Stimulated activated CD4-positive, alpha-beta T cell treated with anti-CD3 and anti-CD28 coated beads, Interleukin-2, amount 100 ng/mL, for 4 hours (primary cell): ENCODE results near the gene DBH.
"Not testable (repeated sequence)": the region's sequence is repeated elsewhere in the genome, so short reads cannot be mapped to it uniquely, and the experiment has no call there.

Experiments used
- DNase-seq: peaks from one replicate; pipeline ENCODE4 v3.0.0-alpha.2; 2020; ENCODE audit warnings: low read depth

Gene DBH

DNA sequence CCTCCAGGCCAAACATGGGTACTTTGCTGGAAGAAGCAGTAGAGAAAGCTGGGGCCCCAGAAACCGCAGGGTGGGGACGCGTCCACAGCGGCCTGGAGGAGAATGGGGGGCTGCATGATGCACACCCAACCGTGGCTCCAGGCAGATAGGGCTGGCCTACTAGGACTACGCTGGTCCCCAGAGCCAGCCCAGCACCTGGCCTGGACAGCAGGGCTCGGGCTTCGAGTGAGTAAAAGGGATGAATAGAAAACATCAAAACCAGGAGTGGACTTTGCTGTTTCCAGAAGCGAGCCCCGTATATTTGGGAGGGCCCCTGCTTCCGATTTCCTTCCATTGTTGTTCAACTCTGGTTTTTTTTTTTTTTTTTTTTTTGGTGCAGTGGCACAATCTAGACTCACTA, 30.7 kb downstream of the DBH start:
- DNase-seq = no peak

DNA sequence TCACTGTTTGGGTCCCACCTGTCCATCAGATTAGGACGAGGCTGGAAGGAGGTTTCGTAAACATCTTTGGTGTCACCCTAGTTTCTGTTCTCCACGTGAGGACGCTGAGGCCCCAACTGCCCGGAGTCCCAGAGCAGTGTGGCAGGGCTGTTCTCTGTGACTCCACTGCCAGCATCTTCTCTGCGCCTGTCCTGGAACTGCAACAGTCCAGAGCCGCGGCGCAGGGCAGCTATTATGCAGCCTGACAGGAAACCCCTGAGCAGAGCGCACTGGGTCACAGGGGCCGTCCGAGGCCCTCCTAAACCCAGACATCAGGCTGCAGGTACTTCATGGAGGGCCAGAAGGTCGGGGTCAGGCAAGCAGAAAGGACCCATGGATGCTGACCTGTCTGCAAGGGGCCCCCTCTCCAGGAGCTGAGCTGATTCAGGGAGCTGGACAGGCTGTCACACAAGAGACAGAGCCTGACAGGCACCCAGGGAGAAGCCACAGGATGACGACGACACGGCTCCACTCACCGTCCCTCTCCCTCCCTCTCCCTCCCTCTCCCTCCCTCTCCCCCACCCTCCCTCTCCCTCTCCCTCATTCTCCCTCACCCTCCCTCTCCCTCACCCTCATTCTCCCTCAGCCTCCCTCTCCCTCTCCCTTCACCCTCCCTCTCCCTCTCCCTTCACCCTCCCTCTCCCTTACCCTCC, 31.7 kb downstream of the DBH start:
- DNase-seq = no peak

DNA sequence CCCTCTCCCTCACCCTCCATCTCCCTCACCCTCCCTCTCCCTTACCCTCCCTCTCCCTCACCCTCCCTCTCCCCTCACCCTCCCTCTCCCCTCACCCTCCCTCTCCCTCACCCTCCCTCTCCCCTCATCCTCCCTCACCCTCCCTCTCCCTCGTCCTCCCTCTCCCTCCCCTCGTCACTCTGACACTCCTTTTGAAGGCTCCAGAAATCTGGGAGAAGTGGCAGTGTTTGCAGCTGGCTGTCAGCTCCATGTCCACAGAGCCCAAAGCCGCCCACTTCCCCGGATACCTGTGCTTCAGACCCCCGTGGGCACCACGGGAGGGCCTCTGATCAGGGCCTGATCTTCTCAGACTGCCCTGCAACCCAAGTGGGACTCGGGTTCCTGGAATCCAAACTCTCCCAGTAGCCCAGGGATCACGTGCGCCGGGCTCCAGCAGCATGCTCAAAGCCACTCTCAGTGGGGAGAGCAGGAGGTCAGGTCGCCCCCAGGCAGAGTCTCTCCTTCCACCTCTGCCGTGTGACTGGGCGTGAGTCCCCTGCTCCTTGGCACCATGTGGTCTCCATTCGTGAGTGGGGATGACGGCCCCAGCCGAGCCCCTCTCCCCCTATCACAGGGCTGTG, 33.1 kb downstream of the DBH start:
- no peak for DNase-seq

DNA sequence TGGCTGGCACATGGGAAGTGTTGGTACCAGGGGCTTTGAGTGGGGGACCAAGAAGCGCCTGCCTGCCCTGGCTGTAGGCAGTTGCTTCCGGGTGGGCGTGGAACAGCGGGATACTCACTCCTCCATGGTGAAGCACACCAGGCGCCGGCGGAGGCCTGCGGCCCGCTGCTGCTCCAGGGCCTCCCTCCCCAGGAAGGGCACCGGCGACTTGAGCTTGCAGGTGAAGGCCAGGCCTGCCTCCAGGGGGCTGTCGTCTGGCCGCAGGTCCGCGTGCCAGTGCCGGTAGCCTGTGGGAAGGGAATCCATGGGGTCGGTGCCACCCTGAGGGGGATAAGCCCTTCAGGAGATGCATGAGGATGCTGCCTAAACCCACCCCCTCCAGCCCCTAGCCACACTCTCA, 34.3 kb downstream of the DBH start:
- no peak for DNase-seq

DNA sequence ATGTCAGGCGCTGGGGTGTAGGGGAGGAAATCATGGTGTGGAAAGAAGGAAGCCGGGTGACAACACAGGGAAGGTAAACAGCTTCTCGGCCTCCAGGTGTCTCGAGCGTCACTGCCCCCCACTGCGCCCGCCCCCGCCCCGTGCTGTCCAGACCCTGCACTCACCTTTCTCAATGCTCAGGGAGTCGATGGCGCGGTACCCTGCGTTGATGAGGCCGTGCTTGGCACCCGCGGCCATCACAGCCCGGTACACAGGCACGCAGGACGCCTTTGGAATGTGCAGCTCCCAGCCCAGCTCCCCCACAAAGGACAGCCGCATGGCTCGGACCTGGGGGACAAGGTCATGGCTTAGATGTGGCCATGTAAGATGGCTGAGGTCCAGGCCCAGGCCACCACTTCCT, 35.2 kb downstream of the DBH start:
- no peak for DNase-seq

DNA sequence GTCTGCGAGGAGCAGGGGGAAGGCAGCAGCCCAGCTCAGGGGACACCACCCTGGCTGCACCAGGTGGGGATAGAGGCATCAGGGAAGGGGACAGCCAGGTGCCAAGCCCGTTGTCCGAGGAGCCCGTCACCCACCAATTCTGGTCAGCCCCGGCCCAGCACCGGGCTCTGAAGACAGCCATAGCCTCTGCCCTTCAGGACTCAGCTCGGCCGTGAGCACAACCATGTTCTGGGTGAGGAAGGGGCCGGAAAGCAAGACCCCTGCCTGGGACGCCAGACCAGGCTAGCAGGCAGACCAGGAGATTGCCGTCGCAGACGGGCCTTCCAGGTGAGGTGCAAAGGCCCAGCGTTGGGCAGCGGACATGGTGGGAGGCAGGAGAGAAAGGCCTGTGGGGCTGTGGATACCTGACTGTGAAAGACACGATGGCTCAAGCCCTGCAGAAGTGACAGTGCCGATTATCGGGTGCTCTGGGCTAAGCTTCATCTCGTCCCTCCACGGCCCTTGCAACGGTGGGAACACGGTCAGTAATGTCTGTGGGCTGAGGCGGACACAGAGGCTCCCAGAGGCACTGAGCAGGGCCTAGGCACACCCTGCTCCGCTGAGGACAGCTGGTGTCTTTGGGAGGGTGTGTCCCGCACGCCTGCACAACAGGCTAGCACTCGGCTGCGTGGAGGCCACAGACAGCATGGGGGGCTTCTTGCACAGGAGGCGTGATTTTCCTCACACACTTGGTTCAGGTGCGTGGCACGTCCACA, 36.5 kb downstream of the DBH start:
- DNase-seq = no peak

DNA sequence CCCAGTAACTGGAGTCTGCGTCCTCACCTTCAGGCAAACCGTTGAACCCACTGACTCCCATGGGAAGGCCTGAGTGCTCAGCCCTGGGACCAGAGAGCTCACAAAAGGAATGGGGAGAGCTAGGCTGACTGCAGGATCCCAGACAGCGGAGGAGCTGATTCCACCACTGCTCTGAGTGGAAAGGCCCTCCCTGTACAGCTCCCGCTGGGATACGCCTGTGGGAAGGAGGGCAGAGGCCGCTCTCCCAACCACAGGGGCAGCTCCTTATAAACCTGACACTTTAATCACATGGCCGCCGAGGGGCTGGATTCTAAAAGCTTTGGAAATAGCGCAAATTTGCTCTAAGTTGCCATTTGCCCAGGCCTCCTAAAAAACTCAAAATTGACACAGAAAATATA, 37.1 kb downstream of the DBH start:
- no peak for DNase-seq

DNA sequence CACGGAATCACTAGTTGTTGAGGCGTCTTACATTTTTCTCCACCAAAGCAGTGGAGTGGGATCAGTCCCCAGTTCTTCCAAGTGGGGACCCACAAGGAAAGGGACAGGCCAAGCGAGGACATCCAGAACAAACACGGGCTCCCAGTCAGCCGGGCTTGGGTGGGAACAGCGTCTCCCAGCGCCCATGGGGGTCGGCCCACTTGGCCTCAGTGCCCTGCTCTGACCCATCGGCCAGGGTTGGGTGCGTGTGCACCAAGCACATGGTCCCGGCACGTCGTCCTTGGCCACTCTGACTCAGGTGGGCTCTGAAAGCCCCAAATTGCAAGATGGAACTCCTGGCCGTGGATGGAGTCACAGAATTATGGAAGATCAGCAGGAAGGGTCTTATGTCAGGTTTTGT, 37.9 kb downstream of the DBH start:
- no peak for DNase-seq

DNA sequence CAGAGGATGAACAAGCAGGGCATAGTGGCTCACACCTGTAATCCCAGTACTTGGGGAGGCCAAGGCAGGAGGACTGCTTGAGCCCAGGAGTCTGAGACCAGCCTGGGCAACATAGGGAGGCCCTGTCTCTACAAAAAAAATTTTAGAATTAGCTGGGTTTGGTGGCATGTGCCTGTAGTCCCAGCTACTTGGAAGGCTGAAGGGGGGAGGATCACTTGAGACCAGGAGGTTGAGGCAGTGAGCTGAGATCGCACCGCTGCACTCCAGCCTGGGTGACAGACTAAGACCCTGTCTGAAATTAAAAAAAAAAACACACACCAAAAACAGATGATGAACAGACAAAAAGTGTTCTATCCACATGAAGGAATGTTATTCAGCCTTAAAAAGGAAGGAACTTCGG, 39.6 kb downstream of the DBH start:
- DNase-seq = not testable (repeated sequence)

DNA sequence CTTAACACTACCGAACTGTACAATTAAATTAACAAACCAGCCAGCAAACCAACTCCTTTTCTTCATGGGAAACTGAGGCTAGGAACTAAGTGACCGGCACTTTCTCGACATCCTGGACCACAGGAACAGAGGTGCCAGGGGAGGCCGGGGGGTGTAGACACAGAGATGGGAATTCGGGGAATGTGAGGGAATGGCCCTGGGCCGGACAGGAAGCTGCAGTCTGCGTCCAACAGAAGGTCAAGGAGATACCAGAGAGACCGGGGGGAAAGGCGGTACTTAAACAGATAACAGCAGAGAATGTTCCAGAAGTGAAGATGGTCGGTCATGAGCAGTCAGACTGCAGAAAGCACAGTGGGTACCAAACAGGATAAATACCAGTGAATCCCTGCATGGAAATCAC, 40.3 kb downstream of the DBH start:
- DNase-seq = no peak

DNA sequence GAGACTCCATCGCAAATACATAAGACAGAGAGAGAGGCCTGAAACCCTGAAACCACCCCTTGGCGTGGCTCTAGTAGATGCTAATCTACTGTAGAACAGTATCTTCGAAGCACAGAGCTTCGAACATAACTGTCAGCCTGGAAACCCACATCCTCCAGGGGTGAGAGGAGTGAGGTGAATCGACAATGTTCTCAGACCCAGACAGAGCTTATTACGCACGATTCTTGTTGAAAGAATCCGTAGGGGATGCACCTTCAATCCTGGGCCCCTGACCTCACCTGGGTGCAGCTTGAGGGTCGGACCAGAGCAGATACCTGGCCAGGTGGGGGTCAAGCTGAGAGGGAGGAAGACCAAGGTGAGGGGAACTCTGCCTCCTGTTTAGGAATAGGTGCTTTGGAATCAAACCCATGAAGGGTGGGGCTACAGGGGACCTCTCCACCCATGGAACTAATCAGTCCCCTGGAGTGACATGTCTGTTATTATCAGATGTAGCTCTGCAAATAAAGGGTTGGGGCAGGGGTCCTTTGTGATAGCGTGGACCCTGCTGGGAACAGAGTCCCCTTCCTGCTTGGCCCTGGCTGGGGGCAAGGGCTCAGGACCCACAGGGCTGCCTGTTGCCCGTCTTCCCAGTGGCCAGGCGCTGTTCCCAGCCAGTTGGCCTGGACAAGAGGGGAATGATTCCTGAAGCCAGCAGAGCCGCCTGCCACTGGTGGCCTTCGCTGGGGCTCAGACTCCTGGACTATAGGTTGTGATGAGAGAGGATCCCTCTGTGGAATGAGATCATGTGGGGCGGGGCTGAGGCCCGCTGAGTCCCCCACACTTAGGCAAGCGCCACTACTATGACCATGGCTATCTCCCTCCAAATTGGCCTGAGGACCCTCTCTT, 41.2 kb downstream of the DBH start:
- peak; percentile 26 for DNase-seq

DNA sequence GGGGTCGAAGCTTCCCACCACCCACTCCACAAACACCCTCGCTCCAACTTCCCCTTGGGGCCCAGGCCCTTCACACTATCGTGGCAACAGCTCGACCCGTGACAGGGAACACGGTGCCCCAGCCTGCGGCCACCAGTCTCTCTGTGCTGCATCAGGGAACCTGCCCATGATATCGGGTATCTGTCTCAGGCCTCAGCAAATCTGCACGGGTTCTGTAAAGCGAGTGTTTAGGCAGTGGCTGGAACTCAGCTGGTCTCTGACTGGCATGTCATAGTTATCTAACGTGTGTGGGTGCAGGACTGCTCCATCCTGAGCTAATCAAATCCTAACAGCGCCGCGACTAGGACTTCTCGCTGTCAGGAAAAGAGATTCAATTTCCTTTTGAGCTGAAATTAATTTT, 42.9 kb downstream of the DBH start:
- no peak for DNase-seq

DNA sequence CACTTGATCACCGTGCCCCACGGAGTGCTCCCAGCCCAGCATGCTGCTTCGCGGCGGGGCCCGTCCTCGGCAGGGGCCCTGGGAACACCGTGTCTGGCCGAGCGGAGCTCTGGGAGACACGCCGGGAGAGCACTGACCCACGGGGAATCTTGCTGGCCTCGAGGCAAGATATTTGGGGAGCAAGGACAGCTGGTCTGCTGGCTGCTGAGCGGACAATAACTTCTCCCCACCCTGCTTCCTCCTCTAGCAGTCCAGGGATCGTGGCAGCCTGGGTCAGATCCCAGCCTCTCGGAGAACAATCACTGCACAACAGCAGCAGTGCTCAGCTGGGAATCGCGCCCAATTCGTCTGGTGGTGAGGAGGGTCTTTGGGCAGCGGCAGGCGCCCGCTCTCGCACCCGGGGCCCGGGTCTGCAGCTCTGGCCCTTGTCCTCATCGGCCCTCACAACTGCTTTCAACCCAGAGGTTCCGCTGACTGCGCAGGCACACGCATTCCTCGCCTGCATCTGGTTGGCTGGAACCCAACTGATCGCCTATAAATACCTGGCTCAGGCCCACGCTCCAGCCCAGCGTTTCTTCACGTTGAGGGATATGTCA, 43.4 kb downstream of the DBH start:
- DNase-seq = no peak

DNA sequence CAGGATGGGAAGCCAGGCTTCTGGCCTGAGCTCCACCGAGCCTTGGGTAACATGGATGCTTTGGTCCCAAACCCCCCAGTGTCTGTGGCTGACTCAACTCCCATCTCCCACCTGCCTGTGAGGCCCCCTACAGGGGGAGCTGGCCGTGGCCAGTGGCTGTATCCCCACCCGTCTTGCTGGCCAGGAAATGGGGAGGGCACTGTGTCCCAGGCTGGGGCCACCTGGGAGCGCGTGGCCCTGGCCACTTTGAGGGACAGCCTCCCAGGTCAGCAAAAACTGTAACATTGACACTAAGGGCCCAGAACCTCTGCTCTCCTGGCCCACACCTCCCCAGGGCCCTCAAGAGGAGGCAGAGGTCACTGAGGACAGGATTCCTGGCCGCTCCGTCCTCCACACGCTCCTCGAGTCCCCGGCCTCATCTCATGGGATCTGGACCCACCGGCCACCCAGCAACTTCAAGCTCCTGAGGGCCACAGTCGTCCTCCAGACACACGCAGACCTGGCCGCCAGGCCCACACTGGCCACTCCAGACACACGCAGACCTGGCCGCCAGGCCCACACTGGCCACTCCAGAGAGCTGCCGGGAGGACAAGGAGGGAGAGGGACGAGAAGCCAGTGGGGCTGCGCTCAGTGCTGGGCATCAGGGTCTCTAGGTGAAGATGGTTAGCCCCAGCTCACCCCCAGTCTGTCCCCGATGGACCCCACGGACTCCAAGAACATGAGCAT, 44.2 kb downstream of the DBH start:
- no peak for DNase-seq

DNA sequence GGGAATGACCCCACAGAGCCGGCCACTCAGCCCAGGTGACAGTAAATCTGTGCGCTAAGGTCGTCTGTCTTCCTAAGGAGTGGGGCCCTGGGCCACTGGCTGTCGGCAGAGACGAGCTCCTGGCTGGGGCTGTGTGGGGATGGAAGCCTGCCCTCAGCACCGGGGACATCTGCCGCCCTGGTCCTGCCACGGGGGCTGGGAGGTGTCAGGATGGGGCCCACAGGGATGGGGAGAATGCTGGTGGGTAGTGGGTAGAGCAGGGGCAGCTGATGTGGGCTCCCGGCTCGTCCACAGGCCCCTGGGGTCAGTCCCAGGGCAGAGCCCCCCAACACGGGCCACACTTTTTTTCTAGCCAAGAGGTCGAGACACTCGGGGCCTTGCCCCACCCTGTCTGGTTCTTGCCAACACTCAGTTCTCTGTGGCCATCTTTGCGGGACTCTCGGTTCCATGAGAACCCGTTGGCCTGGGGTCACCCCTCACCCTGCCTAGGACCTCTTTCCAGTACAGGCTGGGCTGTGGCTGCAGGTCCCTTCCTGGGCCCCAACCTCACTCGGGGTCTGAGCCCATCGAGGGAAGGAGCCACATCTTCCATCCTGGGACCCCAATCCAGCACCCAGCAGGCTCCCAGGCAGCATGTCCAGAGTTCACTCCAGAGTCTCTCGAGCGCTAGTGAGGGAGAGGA, 45.0 kb downstream of the DBH start:
- no peak for DNase-seq

DNA sequence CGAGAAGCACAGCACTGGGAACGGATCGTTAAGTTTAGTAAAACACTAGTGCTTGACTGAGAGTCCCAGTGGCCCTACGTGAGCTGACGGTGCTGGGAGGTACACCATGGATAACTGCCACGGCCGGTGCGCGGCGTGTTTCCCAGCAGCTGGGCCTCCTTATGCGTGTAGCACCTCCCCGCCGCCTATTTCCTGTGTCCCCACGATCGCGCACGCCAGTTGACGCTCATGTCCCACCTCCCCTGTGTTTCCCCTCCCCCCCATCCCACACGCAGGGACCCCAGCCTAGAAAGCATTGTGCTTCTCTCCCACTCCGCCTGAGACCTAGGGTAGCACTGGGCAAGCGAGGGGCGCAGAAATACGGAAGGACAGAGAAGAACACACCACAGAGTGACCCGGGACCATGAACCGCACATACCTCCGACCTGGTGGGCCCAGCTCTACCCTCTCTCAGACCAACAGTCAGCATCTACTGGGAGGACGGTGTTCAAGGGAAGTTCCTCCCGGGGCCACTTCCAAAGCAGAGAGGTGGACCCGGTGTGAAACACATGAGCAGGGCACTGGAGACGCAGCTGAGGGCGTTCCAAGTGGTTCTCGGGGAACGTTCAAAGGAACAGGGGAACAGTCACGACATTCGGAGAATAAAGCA, 45.6 kb downstream of the DBH start:
- no peak for DNase-seq

DNA sequence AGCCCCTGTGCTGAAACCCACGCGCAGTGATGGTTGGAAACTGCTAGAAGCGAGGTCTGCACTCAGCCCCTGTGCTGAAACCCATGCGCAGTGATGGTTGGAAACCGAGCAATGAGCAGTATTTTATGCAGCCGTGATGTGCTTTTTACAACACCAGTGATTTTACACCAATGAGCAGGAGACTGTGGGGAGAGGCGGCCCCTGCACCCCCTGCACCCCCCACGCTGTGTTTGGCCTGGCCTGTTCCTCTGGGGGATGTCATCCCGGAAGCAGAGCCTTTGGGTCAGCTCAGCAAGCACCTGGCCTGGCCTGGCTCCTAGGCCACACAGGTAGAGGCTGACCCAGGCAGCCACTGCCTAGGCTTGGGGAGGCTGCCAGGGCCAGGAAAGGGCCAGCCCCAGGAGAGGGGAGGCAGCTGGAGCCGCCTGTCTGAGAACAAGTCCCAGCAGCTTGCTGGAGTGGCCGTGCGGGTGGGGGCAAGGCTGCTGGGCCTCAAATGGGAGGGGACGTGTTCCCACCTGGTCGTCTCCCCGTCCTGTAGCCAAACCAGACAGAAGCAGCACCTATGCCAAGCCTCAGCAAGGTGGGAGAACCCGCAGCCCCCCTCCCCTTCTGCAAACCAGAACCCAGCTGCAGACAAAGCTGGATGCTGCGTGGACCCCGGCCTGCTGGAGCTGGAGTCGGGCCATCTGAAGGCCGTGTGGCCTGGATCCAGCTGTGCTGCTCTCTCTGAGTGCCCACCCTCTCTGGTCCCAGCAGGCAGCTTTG, 46.8 kb downstream of the DBH start:
- DNase-seq = no peak

DNA sequence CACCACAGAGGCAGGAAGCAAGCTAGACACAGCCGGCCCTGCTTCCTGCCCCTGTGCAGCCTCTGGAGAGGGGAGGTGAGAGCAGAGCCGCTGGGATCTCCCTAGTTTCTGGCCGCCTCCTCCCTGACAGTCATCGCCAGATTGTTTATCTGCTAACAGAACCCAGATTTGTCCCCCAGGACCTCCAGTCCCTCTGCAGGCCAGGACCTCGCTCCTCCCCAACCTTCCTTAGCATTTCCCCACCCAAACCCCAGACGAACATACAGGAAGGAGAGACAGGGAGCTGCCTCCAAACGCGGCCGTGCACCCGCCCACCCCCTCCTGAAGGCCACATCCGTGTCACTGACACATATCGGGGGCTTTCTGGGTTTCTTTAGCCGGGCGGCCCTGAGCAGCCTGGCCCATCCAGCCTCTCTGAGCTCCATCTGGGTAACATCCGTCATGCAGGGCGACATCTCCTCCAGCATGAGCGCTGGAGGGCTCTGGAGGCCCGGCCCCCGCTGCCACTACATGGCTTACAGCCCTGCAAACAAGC, 47.5 kb downstream of the DBH start:
- peak; percentile 43 for DNase-seq
